ENCODE data around the gene SLC16A3. TPM values are rescaled to one million over a fixed set of nuclear protein-coding genes. Genes with fewer than 3 reads are reported as not detected.

The SLC16A3 gene
- total and polyA plus RNA-seq, 10 of the 15 experiments (the other 5 are each of a cell fraction or from before 2014, with no cell fraction given) = 0.10 to 46.5 (median 8.0) TPM

GRCh38 chr17:82273327-82274133, 44.7 kb downstream of the SLC16A3 start, which contains the start of gene CSNK1D (continued):
- TF ChIP-seq CUX1 (IDR thresholded peaks at IDR 0.05; ENCODE audit: insufficient replicate concordance, low read depth, low read length) (no peak), EED (IDR thresholded peaks at IDR 0.05; ENCODE audit: low read depth) (0 out of 2 replicates have a peak, but pooled peaks have one; percentile 24), ZSCAN29 (IDR thresholded peaks at IDR 0.05) (peak; percentile 95), MXI1 (IDR thresholded peaks at IDR 0.05; ENCODE audit: low read depth, low read length) (peak; percentile 83; the same call in 1 of the 2 replicates), MEF2A (IDR thresholded peaks at IDR 0.05; ENCODE audit: insufficient read depth, low read depth, low read length) (no peak), CHD1 (IDR thresholded peaks at IDR 0.05; ENCODE audit: low read depth, low read length) (no peak), NFYB (IDR thresholded peaks at IDR 0.05; ENCODE audit: insufficient read depth, low read depth, low read length) (no peak), POLR2A (IDR thresholded peaks at IDR 0.05; ENCODE audit: low read depth, low read length) (peak; percentile 89), NR2C2 (IDR thresholded peaks at IDR 0.05; ENCODE audit: borderline replicate concordance, control insufficient read depth, insufficient read length, low read depth) (no peak), EGR1 (IDR thresholded peaks at IDR 0.05; ENCODE audit: borderline replicate concordance in 1 of 2, low read depth in 2 of 2, low read length in 2 of 2) (no peak), EP300 (IDR thresholded peaks at IDR 0.05; ENCODE audit: borderline replicate concordance in 1 of 2, control insufficient read depth in 1 of 2, low read depth in 2 of 2, low read length in 2 of 2) (no peak), JUND (IDR thresholded peaks at IDR 0.05; ENCODE audit: low read depth, low read length) (peak; percentile 24; the same call in 1 of the 2 replicates), TCF3 (IDR thresholded peaks at IDR 0.05; ENCODE audit: borderline replicate concordance, insufficient read depth, low read depth, low read length) (no peak), SUZ12 (IDR thresholded peaks at IDR 0.05; ENCODE audit: unreplicated experiment) (no peak), SMAD5 (IDR thresholded peaks at IDR 0.05; ENCODE audit: low read depth) (no peak), RAD21 (IDR thresholded peaks at IDR 0.05; ENCODE audit: insufficient read depth, low read depth, low read length) (no peak), SREBF2 (IDR thresholded peaks at IDR 0.05; ENCODE audit: low read length) (no peak), E4F1 (IDR thresholded peaks at IDR 0.05; ENCODE audit: borderline replicate concordance, partially characterized antibody) (peak; percentile 53), BACH1 (IDR thresholded peaks at IDR 0.05; ENCODE audit: borderline replicate concordance) (peak; percentile 72), BHLHE40 (IDR thresholded peaks at IDR 0.05; ENCODE audit: borderline replicate concordance in 1 of 2, low read depth in 2 of 2, low read length in 1 of 2) (peak in 1 of 2 experiments; percentile 67; a peak in 1 of 4 replicates), RAD51 (IDR thresholded peaks at IDR 0.05) (no peak), TARDBP (IDR thresholded peaks at IDR 0.05; ENCODE audit: borderline replicate concordance) (no peak)
